HL-60 (cell line): ENCODE data around the gene RPL12.

Source experiments
- POLR2AphosphoS5 ChIP-seq: IDR thresholded peaks from 2 replicates; pipeline ENCODE4 v1.6.1; 2012; ENCODE audit warnings: low read depth
- TF ChIP-seq, protein P1 (sequence below): IDR thresholded peaks from one replicate; pipeline ENCODE4 v1.5.1; 2011; ENCODE audit warnings: low read length, control low read depth, inconsistent platforms; ENCODE audit not compliant: insufficient read depth

DNA sequence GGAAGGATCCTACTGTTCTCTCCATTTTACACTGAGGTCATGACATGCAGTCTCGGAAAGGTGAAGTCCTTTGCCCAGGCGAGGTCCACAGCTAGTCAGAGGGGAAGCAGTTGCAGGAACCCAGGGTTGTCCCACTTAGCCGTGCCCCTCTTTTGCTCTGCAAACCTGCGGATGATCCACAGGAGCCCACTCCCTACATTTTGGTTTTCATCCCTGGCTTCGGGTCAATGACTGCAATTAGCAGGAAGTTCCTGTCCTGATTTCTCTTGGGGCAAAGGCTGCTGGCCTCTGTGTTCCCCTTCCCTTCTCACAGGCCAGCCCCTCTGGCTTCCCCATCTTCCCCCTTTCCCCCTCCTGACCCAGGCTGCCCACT lies 52.9 kb downstream of the RPL12 start:
- TF ChIP-seq, protein P1, sequence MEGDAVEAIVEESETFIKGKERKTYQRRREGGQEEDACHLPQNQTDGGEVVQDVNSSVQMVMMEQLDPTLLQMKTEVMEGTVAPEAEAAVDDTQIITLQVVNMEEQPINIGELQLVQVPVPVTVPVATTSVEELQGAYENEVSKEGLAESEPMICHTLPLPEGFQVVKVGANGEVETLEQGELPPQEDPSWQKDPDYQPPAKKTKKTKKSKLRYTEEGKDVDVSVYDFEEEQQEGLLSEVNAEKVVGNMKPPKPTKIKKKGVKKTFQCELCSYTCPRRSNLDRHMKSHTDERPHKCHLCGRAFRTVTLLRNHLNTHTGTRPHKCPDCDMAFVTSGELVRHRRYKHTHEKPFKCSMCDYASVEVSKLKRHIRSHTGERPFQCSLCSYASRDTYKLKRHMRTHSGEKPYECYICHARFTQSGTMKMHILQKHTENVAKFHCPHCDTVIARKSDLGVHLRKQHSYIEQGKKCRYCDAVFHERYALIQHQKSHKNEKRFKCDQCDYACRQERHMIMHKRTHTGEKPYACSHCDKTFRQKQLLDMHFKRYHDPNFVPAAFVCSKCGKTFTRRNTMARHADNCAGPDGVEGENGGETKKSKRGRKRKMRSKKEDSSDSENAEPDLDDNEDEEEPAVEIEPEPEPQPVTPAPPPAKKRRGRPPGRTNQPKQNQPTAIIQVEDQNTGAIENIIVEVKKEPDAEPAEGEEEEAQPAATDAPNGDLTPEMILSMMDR, result no peak
- TF ChIP-seq POLR2AphosphoS5, result no peak
